AG20443 (cell line): ENCODE measurements around the gene TANGO2.

ENCODE experiments used
- DNase-seq: peaks from one replicate; pipeline ENCODE4 v3.0.0; 2012; ENCODE audit warnings: low spot score, mixed read lengths

TANGO2 gene

DNA sequence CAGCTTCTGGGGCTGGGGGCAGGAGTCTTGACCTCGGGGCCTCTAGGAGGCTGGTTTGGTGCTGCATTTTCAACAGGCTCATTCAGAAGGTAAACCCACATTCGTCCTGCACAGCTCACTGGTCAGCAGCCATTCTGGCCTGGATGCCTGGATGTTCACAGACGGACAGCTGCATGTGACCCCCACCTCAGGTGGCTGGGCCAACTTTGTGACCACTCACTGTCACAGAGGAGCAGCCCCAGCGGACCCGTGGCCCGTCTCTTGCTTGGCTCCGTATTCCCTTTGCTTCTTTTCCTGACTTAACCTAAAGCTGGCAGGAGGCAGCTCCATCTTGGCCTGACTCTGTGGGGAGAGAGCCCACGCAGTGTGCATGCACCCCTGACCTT is 67.3 kb downstream of the TANGO2 start:
- DNase-seq: no peak

GRCh38 chr22:20089226-20089976 is 68.5 kb downstream of the TANGO2 start:
- DNase-seq: no peak

DNA sequence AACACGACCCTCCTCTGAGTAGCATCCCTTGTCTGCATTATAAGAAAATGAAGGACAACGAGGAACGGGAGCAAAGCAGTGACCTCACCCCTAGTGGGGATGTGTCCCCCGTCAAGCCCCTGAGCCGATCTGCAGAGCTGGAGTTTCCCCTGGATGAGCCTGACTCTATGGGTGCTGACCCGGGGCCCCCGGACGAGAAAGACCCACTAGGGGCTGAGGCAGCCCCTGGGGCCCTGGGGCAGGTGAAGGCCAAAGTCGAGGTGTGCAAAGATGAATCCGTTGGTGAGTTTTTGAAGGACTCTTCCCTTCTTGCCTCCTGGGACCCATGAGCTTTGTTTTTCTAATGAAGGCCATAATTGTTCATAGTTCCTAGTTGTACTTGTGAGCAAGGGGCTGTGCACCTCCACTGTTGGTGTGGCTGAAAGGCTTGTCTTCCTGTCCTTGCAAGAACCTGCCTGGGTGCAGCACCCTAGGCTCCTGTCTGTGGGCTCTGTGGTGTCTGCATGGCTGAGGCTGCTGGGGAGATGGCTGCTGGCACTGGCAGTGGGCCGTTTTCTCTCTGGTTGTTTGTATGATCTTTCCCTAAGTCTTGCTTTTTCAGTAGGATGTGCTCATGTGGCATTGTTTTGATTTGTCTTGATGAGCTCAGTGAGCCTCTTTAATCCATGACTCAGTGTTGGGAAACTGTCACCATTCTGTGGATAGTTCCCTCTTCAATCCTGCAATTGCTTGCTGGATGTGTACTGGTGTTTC is 69.2 kb downstream of the TANGO2 start:
- DNase-seq: peak; percentile 77

GRCh38 chr22:20090730-20091240 is 69.9 kb downstream of the TANGO2 start:
- DNase-seq: no peak

DNA sequence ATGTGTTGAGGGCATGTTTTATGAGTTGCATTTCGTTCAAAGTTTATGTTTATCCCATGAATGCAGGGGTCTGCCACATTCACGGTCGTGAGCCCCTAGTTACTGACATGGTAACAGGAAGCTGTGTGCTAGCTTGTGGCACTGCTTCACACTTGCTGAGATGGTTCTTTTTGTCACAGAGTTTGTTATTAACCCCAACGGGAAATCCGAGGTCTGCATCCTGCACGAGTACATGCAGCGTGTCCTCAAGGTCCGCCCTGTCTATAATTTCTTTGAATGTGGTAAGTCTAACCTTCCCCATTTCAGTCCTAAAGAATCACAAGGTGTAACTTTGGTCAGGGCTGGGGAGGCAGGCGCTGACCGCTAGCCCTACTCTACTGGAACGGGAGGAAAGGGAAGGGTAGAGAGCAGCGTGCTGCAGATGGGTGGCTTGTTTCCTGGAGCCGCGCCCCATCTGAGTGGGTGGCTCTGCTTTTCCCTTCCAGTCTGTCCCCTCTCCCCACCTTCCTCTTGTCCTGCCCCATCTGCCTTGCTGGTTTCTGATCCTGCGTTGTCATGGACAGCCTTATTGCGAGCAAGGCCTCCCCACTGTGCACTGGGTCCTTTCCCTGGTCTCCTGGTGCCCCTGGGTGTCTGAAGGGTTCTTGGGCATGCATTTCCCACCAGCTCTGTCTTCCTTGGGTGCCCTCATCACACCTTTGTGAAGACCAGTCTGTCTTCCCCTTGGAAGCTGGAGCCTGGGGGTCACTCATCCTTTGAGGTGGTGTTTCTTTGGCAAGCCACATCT is 71.0 kb downstream of the TANGO2 start:
- DNase-seq: no peak

- DNase-seq: no peak
Observed at GRCh38 chr22:20092477-20092854, 71.6 kb downstream of the TANGO2 start.

GRCh38 chr22:20093418-20094196 is 72.7 kb downstream of the TANGO2 start:
- no peak for DNase-seq

GRCh38 chr22:20094197-20094807 is 73.4 kb downstream of the TANGO2 start:
- DNase-seq: no peak

DNA sequence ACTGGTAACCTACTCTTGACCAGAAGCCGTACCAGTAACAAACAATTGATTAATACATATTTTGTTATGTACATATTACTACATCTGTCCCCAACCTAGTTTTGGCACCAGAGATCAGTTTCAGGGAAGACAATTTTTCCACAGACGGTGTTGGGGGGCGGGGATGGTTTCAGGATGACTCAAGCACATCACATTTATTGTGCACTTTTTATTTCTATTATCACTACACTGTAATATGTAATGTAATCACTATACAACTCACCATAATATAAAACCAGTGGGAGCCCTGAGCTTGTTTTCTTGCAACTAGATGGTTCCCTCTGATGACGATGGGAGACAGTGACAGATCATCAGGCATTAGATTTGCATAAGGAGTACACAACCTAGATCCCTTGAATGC is 74.6 kb downstream of the TANGO2 start:
- DNase-seq: no peak

DNA sequence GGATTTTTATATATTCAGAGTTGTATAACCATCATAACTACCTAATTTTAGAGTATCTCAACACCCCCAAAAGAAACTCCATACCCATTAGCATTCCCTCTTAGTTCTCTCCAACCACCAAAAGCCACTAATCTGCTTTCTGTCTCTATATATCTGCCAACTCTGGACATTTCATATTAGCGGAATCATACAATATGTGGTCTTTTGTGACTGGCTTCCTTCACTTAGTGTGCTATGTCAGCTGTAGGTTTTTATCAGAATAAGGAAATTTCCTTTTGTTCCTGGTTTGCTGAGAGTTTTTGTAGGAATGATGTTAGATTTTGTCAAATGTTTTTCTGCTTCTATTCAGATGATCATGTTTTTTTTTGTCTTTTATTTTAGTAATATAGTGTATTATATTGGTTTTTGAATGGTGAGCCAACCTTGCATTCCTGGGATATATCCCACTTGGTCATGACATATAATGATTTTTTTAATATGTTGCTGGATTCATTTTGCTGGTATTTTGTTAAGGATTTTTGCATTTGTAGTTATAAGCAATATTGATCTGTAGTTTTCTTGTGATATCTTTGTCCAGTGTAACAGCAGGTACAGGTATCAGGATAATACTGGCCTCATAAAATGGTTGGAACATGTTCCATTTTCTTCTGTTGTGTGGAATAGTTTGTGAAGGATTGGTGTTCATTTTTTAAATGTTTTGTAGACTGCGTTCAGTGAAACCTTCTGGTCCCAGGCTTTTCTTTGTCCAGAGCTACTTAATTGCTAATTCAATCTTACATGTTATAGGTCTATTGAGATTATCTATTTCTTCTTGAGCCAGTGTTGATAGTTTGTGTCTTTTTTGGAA is 75.9 kb downstream of the TANGO2 start:
- no peak for DNase-seq

- DNase-seq: no peak
Observed at GRCh38 chr22:20099099-20099711, 78.3 kb downstream of the TANGO2 start.

DNA sequence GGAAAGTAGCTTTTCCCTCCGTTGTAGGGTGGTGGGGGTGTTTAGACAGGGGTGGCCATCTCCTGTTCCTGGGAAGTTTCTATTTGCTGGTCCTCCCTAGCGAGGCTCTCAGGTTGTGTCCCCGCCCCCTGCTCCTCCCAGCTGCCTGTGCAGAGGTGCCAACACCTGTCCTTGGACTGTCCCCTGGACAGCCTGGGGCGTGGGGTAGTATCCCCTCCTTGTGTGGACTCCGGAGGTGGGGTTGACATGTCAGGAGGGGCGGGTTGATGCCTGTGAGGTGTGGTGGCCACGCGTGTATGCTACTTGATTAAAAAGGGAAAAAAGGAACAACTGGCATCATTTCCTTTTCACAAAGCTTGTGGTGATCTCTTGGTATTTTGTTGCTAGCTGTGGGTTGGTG is 80.7 kb downstream of the TANGO2 start:
- no peak for DNase-seq

DNA sequence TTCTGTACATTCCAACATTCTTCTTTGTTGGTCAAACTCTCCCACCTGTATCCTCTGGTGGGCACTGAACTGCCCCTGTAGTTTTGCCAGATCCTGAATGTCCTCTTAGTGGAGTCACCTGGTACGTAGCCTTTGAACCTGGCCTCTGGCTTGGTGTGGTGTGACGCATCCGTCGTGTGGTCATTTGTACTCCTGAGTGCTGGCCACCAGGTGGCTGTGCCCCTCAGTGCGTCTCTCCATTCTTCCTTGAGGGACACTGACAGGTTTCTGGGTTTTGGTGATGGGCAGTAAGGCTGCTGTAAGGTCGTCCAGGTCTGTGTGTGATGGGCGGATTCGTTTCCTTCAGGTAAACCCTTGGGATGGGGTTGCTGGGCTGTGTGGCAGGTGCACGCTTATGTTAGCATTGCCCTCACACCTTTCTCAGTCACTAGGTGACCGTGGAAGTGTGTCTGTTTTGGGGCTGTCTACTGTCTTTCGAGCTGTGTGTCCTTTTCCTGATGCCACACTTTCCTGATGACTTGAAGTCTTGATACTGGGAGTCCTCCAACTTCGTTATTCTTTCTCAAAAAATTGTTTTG is 81.4 kb downstream of the TANGO2 start:
- DNase-seq: no peak

DNA sequence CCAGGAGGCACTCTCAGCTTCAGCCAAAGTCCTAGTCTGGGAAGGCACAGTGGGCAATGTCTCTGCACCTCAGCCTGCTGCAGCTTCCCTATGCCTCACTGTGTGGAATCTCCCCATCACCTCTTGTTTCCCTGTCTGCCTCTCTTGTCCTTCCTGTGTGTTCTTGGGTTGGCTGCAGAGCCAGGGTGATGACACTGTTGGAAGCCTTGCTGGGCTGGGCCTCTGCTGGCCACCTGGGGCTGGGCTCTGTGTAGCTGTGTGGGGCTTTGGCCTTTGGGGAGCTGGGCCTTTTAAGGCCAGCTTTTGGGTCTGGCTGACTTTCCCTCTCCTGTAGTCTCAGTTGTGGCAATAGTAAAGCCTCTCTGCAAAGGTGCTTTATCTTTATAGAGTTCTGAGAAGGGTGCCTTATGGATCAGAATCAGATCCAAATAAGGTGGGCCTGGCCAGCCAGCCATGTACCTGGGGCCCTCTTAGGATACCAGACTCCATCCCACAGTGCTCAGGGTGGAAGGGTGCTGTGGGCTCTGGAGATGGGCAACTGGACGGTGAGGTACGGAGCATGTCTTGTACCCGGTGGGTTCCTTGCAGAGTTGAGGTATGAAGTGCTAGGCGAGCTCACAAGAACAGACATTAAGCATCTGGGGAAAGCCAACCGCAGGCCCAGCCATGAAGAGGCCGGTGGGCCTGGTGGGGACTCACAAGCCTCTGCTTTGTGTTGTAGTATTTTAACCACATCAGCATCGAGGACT is 84.7 kb downstream of the TANGO2 start:
- DNase-seq: no peak

- no peak for DNase-seq
Observed at GRCh38 chr22:20106205-20106848, 85.4 kb downstream of the TANGO2 start.

DNA sequence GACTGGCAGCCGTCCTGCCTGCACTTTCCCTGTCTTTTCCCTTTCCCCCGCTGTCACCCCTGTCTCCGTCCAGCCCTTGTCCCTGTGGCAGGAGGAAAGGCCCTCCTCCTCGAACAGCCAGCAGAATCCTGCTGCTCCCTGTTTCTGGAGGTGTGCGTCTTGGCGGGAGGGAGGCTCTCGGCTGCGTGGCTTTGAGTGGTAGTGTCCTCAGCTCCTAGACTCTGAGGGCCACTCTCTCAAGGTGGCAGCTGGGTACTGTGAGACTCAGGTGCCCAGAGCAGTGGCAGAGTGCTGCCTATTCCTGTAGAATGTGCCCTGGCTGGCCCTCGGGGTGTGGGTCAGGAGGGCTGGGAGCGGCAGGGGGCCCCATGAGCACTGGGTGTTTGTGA is 85.9 kb downstream of the TANGO2 start:
- no peak for DNase-seq

GRCh38 chr22:20107471-20107901 is 86.6 kb downstream of the TANGO2 start:
- no peak for DNase-seq
